Activated CD8-positive, alpha-beta memory T cell treated with anti-CD3 and anti-CD28 coated beads, Interleukin-2, amount 50 U/mL, for 4 hours (primary cell): Measurements from ENCODE around the gene MICAL3.

ENCODE experiments used
- DNase-seq: peaks from one replicate; pipeline ENCODE4 v3.0.0-alpha.2; 2020

The MICAL3 gene

GRCh38 chr22:17861909-17862308, 162.5 kb downstream of the MICAL3 start:
- DNase-seq, result no peak

GRCh38 chr22:17860220-17860965, 164.0 kb downstream of the MICAL3 start:
- DNase-seq, result no peak

DNA sequence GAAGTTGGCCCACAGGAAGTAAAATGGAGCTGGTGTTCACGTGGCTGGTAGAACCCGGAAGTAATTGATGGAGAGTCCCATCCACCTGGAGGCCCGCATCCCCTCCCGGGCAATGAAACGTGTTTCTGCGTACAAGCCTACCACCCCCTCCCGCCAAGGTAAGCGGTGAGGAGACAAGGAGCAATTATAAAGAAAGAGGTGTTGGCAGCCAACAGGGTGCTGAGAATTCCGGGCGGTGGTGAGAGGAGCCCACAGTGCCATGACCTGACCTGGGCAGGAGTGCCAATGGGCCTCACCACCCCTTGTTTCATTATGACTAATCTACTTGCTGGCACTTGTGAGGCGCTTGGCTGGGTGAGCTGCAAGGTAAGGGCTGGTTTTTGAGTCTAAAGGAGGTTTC, 166.3 kb downstream of the MICAL3 start:
- no peak for DNase-seq

DNA sequence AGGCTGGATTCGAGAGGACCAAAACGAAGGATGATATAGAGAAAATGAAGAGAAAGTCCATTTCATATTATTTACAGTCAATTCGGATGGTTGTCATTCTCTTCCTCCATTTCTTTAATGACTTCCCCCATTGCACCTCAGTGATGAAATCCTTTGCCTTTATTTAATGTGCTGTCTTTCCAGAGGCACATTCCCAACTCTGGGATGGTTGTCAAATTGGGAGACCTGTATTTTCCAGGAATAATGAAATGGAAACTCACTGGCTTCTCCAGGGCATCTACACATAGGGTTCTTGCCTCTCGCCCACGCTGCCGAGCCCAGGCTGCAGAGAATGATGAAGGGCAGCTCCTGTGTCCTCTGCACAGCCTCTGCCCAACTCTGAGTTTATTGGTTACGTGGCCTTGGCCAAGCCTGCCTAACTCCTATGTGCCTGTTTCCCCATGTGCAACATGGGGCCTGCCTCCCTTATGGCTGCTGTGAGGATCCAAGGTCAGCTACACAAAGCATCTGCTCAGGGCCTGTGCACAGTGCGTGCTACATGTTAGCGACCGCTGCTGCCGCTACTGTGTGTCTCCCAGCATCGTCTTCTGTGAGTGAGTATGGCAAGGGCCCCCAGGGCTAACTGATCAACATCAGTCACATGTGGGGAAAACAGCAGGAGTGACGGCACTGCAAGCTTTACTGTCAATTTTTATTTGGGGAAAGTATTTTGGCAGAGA, 168.6 kb downstream of the MICAL3 start:
- no peak for DNase-seq

DNA sequence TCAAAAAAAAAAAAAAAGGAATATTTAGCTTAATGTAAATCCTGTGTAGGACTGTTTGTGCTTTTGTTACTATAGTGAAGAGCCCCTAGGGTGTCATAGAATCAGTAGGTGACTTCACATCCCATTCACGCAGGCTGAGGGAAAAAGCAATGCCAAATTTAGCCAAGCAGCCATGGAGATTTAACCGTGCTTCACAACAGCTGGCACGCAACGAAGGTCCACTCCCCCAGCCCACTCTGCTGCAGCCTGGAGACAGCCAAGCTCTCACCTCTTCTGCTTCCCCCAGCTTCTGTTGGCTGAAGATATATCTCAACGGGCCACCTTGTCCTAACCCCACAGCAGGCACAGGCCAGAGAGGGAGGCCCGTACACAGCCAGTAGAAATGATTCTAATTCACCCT, 171.3 kb downstream of the MICAL3 start:
- no peak for DNase-seq

DNA sequence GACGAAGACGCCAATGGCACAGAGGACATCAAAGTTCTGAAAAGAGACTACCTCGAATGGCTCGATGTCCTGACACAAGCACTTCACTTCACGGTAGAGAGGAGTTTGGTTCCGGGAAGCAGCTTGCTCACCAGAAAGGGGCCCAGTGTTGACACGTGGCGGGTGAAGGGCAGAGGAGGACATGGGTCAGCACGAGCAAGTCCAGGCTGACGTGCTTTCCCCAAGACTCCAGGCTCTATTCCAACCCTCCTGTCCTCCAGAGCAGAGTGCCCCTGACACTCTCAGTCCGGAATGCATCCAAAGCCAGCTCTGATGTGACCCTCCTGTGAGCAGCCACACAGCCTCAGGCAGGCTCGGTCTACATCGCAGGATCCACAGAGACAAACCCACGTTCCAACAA, 172.6 kb downstream of the MICAL3 start:
- DNase-seq, result no peak

- no peak for DNase-seq
Measured at GRCh38 chr22:17847360-17848078, 176.8 kb downstream of the MICAL3 start.

DNA sequence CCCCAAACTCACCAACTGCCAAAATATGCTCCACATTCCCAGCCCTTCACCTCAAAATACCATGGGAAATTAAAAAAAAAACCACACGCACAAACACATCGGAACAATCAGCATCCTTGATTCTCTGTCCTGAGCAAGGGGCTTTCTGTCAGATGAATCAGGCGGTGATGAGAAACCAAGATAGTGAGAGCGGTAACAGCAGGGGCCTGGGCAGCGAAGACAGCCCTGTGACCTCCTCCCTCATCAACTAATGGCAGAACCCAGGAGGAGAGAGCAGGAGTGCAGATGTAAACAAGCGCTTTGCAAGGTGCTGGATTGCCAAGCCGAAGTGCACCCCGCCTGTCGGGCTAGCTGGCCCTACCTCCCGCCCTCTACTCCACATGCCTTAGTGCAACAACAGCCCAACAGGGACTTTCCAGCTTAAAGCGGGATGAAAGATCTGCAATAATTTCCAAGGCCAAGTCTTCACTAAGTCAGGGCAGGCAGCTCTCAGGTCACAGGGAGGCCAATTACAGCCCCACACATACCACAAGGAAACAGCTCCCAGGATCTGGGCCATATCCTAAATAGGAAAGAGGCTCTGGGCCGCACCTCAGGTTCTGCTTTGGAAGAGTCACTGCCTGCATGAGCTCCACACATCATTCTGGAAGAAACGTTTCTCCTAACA, 177.9 kb downstream of the MICAL3 start:
- no peak for DNase-seq

- DNase-seq, result no peak
Measured at GRCh38 chr22:17845790-17846189, 178.6 kb downstream of the MICAL3 start.

DNA sequence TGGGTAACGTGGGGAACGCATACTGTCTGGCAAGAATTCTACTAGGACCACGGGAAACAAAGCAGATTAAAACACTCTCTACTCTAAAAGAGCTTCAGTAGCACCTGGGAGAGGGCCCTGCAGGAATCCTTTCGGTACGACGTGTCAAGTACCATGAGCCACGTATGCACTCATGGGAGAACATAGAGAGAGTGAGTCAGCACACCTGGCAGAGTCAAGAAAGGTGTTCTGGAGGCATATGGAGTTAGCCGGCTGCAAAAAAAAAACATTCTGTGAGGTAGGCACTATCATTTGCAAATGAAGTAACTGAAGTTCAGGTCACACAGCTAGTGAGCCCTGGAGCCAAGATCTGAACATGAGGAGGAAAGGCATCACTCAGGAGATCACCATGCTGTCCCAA, 179.0 kb downstream of the MICAL3 start:
- no peak for DNase-seq

DNA sequence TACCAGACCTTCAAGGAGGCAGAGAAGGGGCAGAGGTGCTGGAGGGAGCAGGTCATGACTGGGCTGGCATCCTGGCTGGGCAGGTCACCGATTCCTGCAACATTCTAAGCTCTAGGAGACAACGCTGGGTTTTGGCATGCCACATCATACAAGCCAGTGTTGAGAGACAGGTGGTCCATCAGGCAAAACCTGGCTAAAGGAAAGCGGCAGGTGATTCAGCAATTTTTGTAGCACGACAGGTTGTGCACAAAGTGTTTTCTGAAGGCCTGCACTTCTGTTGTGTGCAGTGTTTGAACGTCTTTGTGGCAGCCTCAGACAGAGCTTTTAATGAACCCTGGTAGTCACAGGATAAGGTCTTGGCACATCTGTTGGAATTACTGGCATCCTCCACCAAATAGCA, 180.2 kb downstream of the MICAL3 start:
- DNase-seq, result no peak

- peak; percentile 34 for DNase-seq
Measured at GRCh38 chr22:17842386-17842785, 182.0 kb downstream of the MICAL3 start.

DNA sequence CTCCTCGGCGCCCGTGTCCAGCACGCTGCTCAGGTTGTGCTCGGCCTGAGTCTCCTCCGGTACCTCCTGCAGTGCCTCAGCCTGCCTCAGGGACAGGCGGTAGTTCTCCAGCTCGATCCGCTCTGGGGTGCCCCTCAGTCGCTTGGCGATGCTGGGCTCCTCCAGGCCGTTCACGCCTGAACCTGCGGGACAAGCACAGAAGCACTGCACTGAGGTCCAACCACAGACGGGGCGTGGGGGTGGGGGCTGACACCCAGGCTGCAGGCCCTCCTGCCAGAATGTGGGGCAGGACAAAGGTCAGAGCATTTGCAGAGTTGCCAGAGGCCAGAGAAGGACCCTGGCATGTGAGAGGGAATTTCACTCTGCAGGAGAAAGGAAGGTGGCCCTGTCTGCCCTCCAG, 182.5 kb downstream of the MICAL3 start:
- no peak for DNase-seq

GRCh38 chr22:17838180-17838865, 186.0 kb downstream of the MICAL3 start:
- no peak for DNase-seq

- no peak for DNase-seq
Measured at GRCh38 chr22:17836992-17837742, 187.2 kb downstream of the MICAL3 start.

DNA sequence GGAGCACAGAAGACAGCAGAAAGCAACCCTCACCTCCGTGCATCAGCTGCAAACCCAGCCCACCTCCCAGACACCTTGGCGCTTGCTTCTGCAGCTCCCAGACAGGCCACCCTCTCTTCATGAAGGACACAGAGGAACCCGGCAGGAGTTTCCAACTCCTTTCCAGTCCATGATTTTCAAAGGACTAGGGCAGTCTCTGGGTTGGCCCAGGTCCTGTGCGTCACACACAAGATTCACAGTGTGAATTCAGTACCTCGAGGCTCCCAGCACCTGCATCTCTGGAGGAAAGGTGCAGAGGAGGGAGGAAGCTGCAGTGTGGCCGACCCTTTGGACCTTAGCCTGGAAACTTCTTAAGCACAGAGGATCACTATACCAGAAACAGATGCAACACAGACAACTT, 189.1 kb downstream of the MICAL3 start:
- DNase-seq, result no peak

- no peak for DNase-seq
Measured at GRCh38 chr22:17833489-17833888, 190.9 kb downstream of the MICAL3 start.

DNA sequence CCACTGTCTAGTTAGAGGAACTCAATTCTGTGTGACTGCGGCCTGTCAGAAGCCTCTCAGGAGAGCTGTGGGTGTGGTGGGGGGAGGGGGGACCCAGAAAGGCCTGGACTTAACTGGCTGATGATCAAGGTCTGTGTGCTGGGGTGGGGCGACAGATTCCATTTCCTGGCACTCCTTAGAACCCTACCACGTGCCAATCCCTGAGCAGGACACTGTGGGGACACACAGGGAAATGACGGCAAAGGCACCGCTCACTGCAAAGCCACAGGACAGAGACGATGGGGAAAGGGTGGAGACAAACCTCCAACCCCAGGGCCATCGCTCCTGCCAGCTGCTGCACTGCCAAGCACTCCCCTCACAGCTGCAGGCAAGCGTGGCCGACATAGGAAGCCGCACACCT, 191.7 kb downstream of the MICAL3 start:
- DNase-seq, result no peak

- DNase-seq, result no peak
Measured at GRCh38 chr22:17831501-17832251, 192.7 kb downstream of the MICAL3 start.

- DNase-seq, result peak; percentile 84
Measured at GRCh38 chr22:17830043-17830961, 194.1 kb downstream of the MICAL3 start.
